Thymus (tissue), 11 donors: ENCODE results near the gene SDHAF2. TPM values are rescaled to one million over a fixed set of nuclear protein-coding genes. Genes with fewer than 3 reads are reported as not detected.
A peak's percentile ranks its signal among the peaks of the same experiment; 100 is the strongest.

Experiments
- DNase-seq, 9 donors: peaks; one replicate each; pipeline ENCODE4 v3.0.0-alpha.2; 2013; ENCODE audit warnings: low spot score in 9 of 9, low read depth in 6 of 9, missing footprints in 1 of 9
- H3K27ac ChIP-seq, 2 donors: one replicate each; pipeline ENCODE4 v1.5.1; 2013; ENCODE audit warnings: control low read depth in 1 of 2, low read depth in 1 of 2, low read length in 1 of 2, mild to moderate bottlenecking in 1 of 2, moderate library complexity in 1 of 2
- H3K27me3 ChIP-seq, 2 donors: one replicate each; pipeline ENCODE4 v1.5.1; 2013; ENCODE audit warnings: low read length in 1 of 2; ENCODE audit not compliant: control insufficient read depth in 2 of 2, insufficient read depth in 1 of 2
- H3K36me3 ChIP-seq, 2 donors: one replicate each; pipeline ENCODE4 v1.5.1; 2013; ENCODE audit warnings: low read length in 1 of 2, mild to moderate bottlenecking in 1 of 2, moderate library complexity in 1 of 2; ENCODE audit not compliant: control insufficient read depth in 2 of 2, insufficient read depth in 2 of 2
- H3K4me1 ChIP-seq, 2 donors: one replicate each; pipeline ENCODE4 v1.5.1; 2013; ENCODE audit warnings: low read length in 2 of 2; ENCODE audit not compliant: control insufficient read depth in 2 of 2, insufficient read depth in 2 of 2
- H3K4me3 ChIP-seq, 2 donors: one replicate each; pipeline ENCODE4 v1.5.1; 2013; ENCODE audit warnings: low read length in 2 of 2, control low read depth in 1 of 2, mild to moderate bottlenecking in 1 of 2
- H3K9me3 ChIP-seq, 2 donors: one replicate each; pipeline ENCODE4 v1.5.1; 2013; ENCODE audit warnings: low read length in 1 of 2, mild to moderate bottlenecking in 1 of 2; ENCODE audit not compliant: control insufficient read depth in 2 of 2, insufficient read depth in 1 of 2
- WGBS: extraction: QIAGEN DNeasy Blood & Tissue Kit; methylation state at CpG from one replicate; pipeline ENCODE4 v1.1.7; 2013; 5-methylcytosine and 5-hydroxymethylcytosine counted together
- polyA plus RNA-seq: library from polyadenylated mRNA; stranded (reverse); fragments of 200-250 nt; gene quantifications from one replicate; pipeline ENCODE4 v1.2.3, GENCODE V29; 2013
- total RNA-seq: library from RNA; stranded (reverse); fragments of 120-200 nt; gene quantifications from one replicate; pipeline ENCODE4 v1.2.4, GENCODE V29; 2013
- donor health status: healthy.

The SDHAF2 gene
- total and polyA plus RNA-seq, 2 donors, result 34.8 to 59.9 TPM

DNA sequence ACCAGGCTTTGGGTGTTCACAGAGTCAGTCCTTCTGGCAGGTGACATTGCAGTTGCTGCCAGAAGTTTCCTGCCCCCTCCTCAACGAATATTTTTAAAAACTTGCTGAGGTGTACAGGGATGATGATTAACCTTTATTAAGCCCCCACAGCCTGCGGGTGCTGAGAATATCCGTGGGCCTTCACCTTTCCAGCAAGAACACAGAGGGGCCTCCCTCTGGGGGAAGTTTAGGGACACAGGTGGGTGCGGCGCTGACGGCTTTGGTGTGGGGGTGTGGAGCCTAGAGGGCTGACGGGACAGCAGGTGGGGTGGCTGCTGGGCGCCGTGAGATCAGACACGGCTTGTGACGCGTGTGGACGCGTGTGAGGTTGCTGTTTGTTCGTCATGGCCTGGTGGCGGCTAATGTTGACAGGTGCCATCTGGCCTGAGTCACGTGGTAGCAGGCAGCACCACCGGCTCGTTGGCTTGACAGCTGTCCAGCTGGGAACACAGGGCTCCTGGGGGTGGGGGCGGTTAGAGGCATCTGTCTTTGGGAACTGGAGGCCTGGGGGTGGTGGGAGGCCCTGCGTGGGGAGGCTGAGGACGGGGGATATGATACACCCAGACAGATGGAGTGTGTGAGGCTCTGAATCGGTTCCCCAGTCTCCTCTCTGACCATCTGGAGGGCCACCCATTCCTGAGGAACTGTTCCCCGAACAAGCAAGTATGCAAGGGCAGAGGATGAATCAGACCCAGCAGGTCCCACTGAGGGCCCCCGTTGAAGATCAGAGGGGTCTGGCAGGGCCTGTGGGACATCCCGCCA lies 66.1 kb downstream of the SDHAF2 start:
- no peak for DNase-seq
- Histone ChIP-seq H3K4me3 (no peak overlapping the region), H3K36me3 (no peaks in the 10 kb centered on the region), H3K9me3 (no peaks in the 10 kb centered on the region), H3K27ac (peak overlapping the region in 1 of 2 donors; percentile 24), H3K4me1 (peaks cover 0 to 3% of the 10 kb centered on the region in 2 donors), H3K27me3 (peaks cover 0 to 4% of the 10 kb centered on the region in 2 donors)
- WGBS, result 89% methylated on average over 26 of the region's 26 CpGs

Other genes with a start within 250 kb of the SDHAF2 start
- gene PGA3, start 226.6 kb upstream of the SDHAF2 start, total RNA-seq, result 0.80 TPM
- gene PGA3, start 226.6 kb upstream of the SDHAF2 start, polyA plus RNA-seq, result 1.3 TPM
- gene PGA4, start 207.8 kb upstream of the SDHAF2 start, total RNA-seq, result 0.66 TPM
- 4.6 TPM for gene PGA4, start 207.8 kb upstream of the SDHAF2 start, polyA plus RNA-seq
- gene PGA5, start 188.9 kb upstream of the SDHAF2 start, total RNA-seq, result 0.19 TPM
- 1.4 TPM for gene PGA5, start 188.9 kb upstream of the SDHAF2 start, polyA plus RNA-seq
- gene VWCE, start 134.8 kb upstream of the SDHAF2 start, total RNA-seq, result 2.4 TPM
- 11.5 TPM for gene VWCE, start 134.8 kb upstream of the SDHAF2 start, polyA plus RNA-seq
- 197 TPM for gene DDB1, start 97.0 kb upstream of the SDHAF2 start, total RNA-seq
- 129 TPM for gene DDB1, start 97.0 kb upstream of the SDHAF2 start, polyA plus RNA-seq
- gene TKFC, start 96.9 kb upstream of the SDHAF2 start, total RNA-seq, result 19.8 TPM
- gene TKFC, start 96.9 kb upstream of the SDHAF2 start, polyA plus RNA-seq, result 47.4 TPM
- 16.0 TPM for gene CYB561A3, start 68.2 kb upstream of the SDHAF2 start, total RNA-seq
- 20.5 TPM for gene CYB561A3, start 68.2 kb upstream of the SDHAF2 start, polyA plus RNA-seq
- 26.3 TPM for gene TMEM138, start 67.8 kb upstream of the SDHAF2 start, total RNA-seq
- 53.3 TPM for gene TMEM138, start 67.8 kb upstream of the SDHAF2 start, polyA plus RNA-seq
- 11.9 TPM for gene TMEM216, start 37.5 kb upstream of the SDHAF2 start, total RNA-seq
- 21.5 TPM for gene TMEM216, start 37.5 kb upstream of the SDHAF2 start, polyA plus RNA-seq
- 25.4 TPM for gene CPSF7, start 149 bp upstream of the SDHAF2 start, total RNA-seq
- gene CPSF7, start 149 bp upstream of the SDHAF2 start, polyA plus RNA-seq, result 76.3 TPM
- 4.1 TPM for gene LRRC10B, start 78.6 kb downstream of the SDHAF2 start, total RNA-seq
- 2.7 TPM for gene LRRC10B, start 78.6 kb downstream of the SDHAF2 start, polyA plus RNA-seq
- gene SYT7, start 151.0 kb downstream of the SDHAF2 start, total RNA-seq, result 0.14 TPM
- gene SYT7, start 151.0 kb downstream of the SDHAF2 start, polyA plus RNA-seq, result 1.3 TPM